NOMO-1 treated with DMSO at 0.1 percent for 48 hours (cell line): ENCODE results near the gene TRIM3.

ENCODE experiments used
- DNase-seq: peaks from one replicate; lab custom pipeline; 2025; ENCODE audit not compliant: unreplicated experiment; lab: John Stamatoyannopoulos, UW

The TRIM3 gene

GRCh38 chr11:6480299-6480914 is 6.7 kb upstream of the TRIM3 start:
- DNase-seq, result peak; percentile 1

- no peak for DNase-seq
Measured at GRCh38 chr11:6476571-6476970, 2.8 kb upstream of the TRIM3 start.

DNA sequence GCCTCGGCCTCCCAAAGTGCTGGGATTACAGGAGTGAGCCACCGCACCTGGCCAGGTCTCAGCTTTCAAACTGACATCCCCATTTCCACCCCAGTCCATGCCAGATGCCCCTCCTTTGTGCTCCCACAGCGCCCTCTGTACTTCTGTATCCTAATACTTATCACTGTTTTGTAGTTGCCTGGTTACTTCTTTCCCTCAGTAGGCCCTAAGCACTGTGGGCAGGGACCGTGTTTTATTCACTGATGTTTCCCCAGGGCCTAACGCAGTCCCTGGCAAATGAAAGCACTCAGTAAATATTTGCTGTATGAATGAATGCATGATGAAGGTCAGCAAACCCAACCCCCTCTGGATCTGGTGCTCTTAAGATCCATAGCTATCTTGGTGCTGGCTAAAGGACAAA is 2.2 kb upstream of the TRIM3 start:
- no peak for DNase-seq

GRCh38 chr11:6474806-6475500 is 1.2 kb upstream of the TRIM3 start:
- DNase-seq, result no peak

- no peak for DNase-seq
Measured at GRCh38 chr11:6474413-6474792, 662 bp upstream of the TRIM3 start.

- no peak for DNase-seq
Measured at GRCh38 chr11:6472934-6473333, 807 bp downstream of the TRIM3 start.

- no peak for DNase-seq
Measured at GRCh38 chr11:6469599-6469998, 4.1 kb downstream of the TRIM3 start.

DNA sequence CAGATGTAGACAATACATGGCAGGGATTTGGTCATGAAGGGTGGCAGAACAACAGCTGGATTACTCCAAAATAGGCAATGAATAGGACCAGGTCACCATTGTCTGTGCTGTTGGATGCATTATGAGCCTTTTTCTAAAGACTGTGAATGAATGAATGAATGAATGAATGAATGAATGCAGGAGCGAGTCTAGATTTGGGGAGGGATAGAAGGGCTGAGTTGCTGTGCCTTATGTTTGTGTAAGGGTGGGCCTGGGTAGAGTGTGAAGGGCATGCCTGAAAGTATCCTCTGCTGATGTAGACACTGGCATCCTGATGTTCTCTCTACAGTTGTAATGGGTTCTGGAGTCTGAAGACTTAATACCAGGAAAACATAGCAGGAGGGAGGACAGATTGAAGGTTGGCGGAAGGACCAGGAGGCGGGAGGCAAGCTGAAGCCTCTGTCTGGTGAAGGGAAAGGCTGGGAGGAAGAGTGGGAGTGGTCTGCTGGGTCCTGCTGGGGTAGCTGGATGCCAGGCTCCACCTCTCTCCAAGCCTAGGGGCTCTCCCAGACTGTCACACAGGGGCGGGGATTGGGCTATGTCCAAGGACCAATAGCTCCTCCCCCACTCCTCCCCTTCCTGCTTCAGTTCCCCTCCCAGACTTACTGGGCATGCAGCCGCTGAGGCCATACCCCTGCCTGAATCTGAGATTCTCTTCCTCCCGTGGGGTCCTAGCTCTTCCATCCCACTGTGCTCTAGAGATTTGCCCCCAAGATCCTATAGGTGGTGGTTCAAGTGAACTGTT is 4.8 kb downstream of the TRIM3 start:
- peak; percentile 7 for DNase-seq

DNA sequence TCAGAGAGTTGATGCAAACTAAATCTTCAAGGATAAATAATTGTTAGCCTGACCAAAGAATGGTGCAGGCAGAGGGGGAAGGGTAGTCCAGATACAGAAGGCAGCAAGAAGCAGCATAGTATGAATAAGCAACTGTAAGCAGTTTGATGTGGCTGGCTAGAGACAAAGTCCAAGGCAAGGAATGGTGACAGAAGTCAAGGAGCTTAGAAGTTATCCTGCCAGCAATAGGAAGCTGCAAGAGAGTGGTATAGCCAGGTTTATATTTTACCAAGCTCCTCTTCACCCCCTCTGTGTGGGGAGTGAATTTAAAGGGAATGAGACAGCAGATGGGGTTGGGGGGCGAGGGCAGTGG is 14.7 kb downstream of the TRIM3 start:
- DNase-seq, result no peak

- DNase-seq, result no peak
Measured at GRCh38 chr11:6458352-6459098, 15.2 kb downstream of the TRIM3 start.

GRCh38 chr11:6457581-6458320 is 16.0 kb downstream of the TRIM3 start:
- DNase-seq, result no peak

GRCh38 chr11:6456361-6457073 is 17.2 kb downstream of the TRIM3 start:
- no peak for DNase-seq

DNA sequence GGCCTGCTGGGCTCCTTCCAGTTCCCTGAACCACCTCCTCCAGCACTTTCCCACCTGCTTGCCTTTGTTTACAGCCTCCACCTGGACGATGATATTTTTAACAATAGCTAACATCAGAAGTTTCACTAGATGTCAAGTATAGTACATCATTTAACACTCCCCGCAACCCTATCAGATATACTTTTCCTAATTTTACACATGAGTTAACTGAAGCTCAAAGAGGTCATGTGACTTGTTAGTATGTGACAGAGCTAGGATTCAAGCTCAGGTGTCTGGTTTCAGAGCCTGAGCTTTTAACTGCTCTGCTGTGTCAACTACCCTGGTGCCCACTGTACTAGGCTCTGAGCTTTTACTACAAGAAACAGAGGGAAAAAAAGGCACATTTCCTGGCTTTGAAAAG is 18.7 kb downstream of the TRIM3 start:
- no peak for DNase-seq

GRCh38 chr11:6453152-6453551 is 20.6 kb downstream of the TRIM3 start:
- no peak for DNase-seq

- no peak for DNase-seq
Measured at GRCh38 chr11:6452219-6452618, 21.5 kb downstream of the TRIM3 start.

- DNase-seq, result no peak
Measured at GRCh38 chr11:6448574-6448973, 25.2 kb downstream of the TRIM3 start.

DNA sequence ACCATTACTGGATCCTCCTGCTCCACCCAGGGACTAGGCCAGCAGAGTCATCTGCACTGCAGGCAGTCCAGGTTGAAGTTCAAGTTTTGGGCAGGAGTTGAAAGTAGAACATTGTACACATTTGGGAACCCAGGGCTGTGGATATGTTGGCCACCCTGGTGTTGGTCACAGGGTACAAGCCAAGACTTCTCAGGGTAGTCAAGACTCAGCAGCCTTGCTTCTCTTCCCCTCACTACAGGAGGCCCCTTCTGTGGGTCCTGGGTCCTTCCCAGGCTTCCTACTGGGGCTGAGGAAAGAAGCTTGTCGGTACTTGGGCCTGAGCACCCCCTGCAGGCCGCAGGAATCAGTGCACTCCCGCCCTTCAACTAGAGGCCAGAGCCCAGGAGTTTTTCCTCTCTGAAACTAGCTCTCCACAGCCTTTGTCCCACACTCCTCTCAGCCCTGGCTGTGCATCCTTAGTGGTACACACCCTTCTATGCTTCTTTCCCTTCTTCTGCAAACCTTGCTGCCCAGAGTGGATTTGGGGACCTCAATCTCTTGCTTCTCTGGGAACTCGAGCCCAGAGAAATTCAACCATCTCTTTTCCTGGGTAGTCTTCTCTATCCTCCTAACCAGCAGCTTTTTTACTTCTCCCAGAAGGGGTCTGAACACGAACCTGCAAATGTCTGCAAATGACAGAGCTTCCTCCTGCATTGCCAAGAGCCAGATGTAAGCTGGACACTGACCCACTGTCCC is 30.3 kb downstream of the TRIM3 start:
- DNase-seq, result peak; percentile 26

DNA sequence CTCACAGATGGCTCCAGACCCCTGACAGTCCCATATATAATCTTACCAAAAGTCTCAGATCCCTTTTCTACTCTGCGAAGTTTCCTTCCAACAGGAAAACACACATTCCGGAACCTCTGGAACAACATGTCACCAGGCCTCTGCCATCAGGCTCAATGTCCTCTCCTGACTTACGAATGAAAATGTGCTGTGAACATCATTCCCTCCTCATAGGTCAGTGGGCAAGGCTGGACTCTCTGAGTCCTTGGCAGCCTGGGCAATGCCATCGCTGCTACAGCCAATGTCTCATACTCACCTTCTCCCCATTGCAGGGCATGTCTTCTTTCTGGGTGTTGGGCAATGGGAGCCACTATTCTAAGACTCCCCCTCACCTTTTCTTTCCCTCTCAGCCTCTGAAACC is 31.3 kb downstream of the TRIM3 start:
- no peak for DNase-seq

GRCh38 chr11:6440906-6441358 is 32.8 kb downstream of the TRIM3 start, which contains the start of gene HPX:
TSS of gene HPX (minus strand) at chr11:6440987. CDS start at chr11:6440963, 24 bp downstream.
- no peak for DNase-seq
